Retinal pigment epithelial cell (primary cell): ENCODE data around the gene VIPR1.

Experiments
- DNase-seq: peaks from one replicate; pipeline ENCODE4 v3.0.0-alpha.2; 2010; ENCODE audit warnings: low read depth
- H3K4me3 ChIP-seq: 2 replicates; pipeline ENCODE4 v1.5.1; 2011; ENCODE audit warnings: mild to moderate bottlenecking, low read length, control low read depth, moderate library complexity
- CTCF ChIP-seq: conservative IDR thresholded peaks from 2 replicates; pipeline ENCODE4 v1.5.1; 2011; ENCODE audit warnings: low read depth, low read length, control low read depth, inconsistent platforms

VIPR1 gene

GRCh38 chr3:42516443-42516842 is 14.0 kb downstream of the VIPR1 start:
- no peak overlapping the region for H3K4me3 ChIP-seq
- TF ChIP-seq CTCF, result no peak
- DNase-seq, result no peak

- no peak overlapping the region for H3K4me3 ChIP-seq
- no peak for DNase-seq
- TF ChIP-seq CTCF, result no peak
Observed at GRCh38 chr3:42517117-42517516, 14.7 kb downstream of the VIPR1 start.

- H3K4me3 ChIP-seq, result no peak overlapping the region
- TF ChIP-seq CTCF, result no peak
- DNase-seq, result no peak
Observed at GRCh38 chr3:42518800-42519567, 16.5 kb downstream of the VIPR1 start.

GRCh38 chr3:42519568-42519962 is 17.1 kb downstream of the VIPR1 start:
- H3K4me3 ChIP-seq, result no peak overlapping the region
- TF ChIP-seq CTCF, result no peak
- no peak for DNase-seq

GRCh38 chr3:42520336-42520735 is 17.9 kb downstream of the VIPR1 start:
- no peak overlapping the region for H3K4me3 ChIP-seq
- no peak for DNase-seq
- no peak for TF ChIP-seq CTCF

- no peak for TF ChIP-seq CTCF
- DNase-seq, result no peak
- no peak overlapping the region for H3K4me3 ChIP-seq
Observed at GRCh38 chr3:42520906-42521305, 18.5 kb downstream of the VIPR1 start.

GRCh38 chr3:42524751-42525150 is 22.3 kb downstream of the VIPR1 start:
- H3K4me3 ChIP-seq, result no peak overlapping the region
- no peak for DNase-seq
- TF ChIP-seq CTCF, result no peak
